Fibroblast of lung (primary cell): ENCODE results near the gene RABGAP1L.

Experiments used
- CTCF ChIP-seq, 2 donors: IDR thresholded peaks in 1 of 2; conservative IDR thresholded peaks in 1 of 2; 1 replicate in 1 of 2; 2 replicates in 1 of 2; pipeline ENCODE4 v1.5.1; 2011 to 2012; ENCODE audit warnings: low read length in 2 of 2, control low read depth in 1 of 2, inconsistent platforms in 1 of 2, low read depth in 1 of 2, mild to moderate bottlenecking in 1 of 2
- EZH2 ChIP-seq: IDR thresholded peaks from 2 replicates; pipeline ENCODE4 v1.5.1; 2012; ENCODE audit warnings: low read length, control low read depth, mild to moderate bottlenecking; ENCODE audit errors: missing control alignments

DNA sequence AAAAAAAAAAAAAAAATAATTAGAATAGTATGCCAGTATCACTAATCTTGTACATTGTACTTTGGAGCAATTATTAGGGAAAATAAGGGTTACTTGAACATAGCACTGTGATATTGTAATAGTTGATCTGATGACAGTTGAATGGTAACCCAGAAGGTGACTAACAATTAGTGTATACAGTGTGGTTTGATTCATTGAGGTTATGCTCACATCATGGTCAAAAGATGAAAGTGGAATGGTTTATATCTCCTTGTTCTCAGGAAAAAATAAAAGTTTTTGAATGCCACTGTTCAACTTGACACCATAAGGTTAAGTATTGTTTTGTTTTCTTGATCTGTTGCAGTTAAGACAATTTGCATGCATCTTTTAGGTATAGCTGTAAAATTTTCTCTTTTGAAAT is 375.5 kb downstream of the RABGAP1L start:
- TF ChIP-seq CTCF (conservative IDR thresholded peaks at IDR 0.05 in 1 of 2, IDR thresholded peaks at IDR 0.05 in 1 of 2; ENCODE audit: low read depth in 1 of 2, low read length in 2 of 2) (no peak), EZH2 (no peak)
